Glutamatergic neuron (in vitro differentiated cells): ENCODE data around the gene ALDOC. TPM values are rescaled to one million over a fixed set of nuclear protein-coding genes. Genes with fewer than 3 reads are reported as not detected.

ENCODE experiments used
- DNase-seq: peaks from one replicate; pipeline ENCODE4 v3.0.0; 2022
- H3K27ac Mint-ChIP-seq: one replicate; pipeline ENCODE4 v1.8.0; 2020; ENCODE audit warnings: mild to moderate bottlenecking, mixed read lengths, inconsistent platforms; ENCODE audit not compliant: unreplicated experiment
- H3K27me3 Mint-ChIP-seq: one replicate; pipeline ENCODE4 v1.8.0; 2020; ENCODE audit warnings: mild to moderate bottlenecking, moderate library complexity, mixed read lengths, inconsistent platforms; ENCODE audit not compliant: unreplicated experiment
- H3K36me3 Mint-ChIP-seq: one replicate; pipeline ENCODE4 v1.8.0; 2020; ENCODE audit warnings: mild to moderate bottlenecking, mixed read lengths, inconsistent platforms; ENCODE audit not compliant: unreplicated experiment
- H3K4me1 Mint-ChIP-seq: one replicate; pipeline ENCODE4 v1.8.0; 2020; ENCODE audit warnings: mild to moderate bottlenecking, low read depth, mixed read lengths, inconsistent platforms; ENCODE audit not compliant: unreplicated experiment
- H3K4me3 Mint-ChIP-seq: one replicate; pipeline ENCODE4 v1.8.0; 2020; ENCODE audit warnings: mild to moderate bottlenecking, mixed read lengths, inconsistent platforms; ENCODE audit not compliant: unreplicated experiment
- H3K9me3 Mint-ChIP-seq: one replicate; pipeline ENCODE4 v1.8.0; 2020; ENCODE audit warnings: mild to moderate bottlenecking, moderate library complexity, mixed read lengths, inconsistent platforms; ENCODE audit not compliant: unreplicated experiment
- CTCF ChIP-seq: fragments of 200-600 bp; sonication (generic); IDR thresholded peaks from one replicate; pipeline ENCODE4 v1.5.0; 2021; ENCODE audit not compliant: partially characterized antibody, unreplicated experiment
- total RNA-seq: library from RNA; stranded (reverse); fragmentation: NEBNext Ultra II Directional; extraction: Animal tissue kit (Norgen Biotek cat#: 25700); gene quantifications from one replicate; pipeline ENCODE4 v1.2.1, GENCODE V29; 2021; ENCODE audit not compliant: unreplicated experiment

The ALDOC gene
- total RNA-seq, 1 donor from 2014 or later, result 50.9 TPM

DNA sequence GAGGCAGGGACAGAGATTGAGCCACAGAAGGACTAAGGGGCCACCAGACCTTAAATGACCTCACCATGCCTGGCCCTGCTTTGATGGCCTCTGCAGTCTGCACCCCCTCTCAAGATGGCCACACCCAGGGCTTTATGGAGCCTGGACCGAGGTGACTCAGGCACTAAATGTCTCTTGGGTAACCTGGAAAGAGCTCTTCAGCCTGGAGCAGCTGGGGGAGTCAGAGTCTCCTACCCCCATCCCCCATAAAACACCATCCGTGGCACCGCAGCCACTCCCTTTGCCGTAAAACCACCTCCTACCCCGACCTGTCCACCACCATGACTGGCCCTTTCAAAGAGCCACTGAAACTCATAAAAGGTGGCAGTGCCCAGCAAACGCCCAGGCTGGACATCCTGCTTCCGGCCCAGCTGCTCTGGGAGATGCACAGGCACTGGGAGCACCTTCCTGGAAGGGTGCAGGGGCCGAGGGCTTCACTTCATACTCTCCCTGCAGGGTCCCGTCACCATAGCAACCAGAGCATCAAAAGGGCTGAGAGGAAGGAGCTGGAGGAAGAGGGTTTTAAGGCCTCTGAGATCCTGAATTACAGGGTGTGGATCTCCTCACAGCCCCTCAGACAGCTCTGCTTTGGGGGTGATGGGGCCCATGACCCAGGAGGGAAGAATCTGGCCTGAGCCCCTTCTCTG is 48.2 kb downstream of the ALDOC start:
- Mint-ChIP-seq H3K27me3 (peaks cover 3% of the 10 kb centered on the region), H3K4me3 (no peak overlapping the region), H3K9me3 (peaks cover 6% of the 10 kb centered on the region), H3K36me3 (no peaks in the 10 kb centered on the region), H3K4me1 (peaks cover 19% of the 10 kb centered on the region), H3K27ac (no peak overlapping the region)
- no peak for DNase-seq
- no peak for TF ChIP-seq CTCF

DNA sequence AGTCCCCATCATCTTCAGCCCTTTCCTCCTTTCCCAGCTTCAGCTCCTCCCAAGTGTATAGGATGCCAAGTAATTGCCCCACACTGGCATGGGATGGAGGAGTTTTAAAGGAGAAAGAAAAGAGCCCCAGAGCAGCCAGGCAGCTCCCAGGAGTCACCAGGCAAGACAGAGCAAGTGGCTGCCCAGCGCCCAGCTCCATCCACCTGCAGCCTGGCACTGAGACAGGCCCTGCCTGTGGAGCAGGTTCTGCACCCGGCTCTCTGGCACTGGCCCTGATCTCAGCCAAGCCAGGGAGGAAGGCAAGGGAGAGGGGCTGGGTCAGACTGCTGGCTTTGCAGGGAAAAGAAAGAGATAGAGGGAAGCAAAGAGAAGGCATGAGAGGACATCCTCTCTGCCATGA is 48.8 kb downstream of the ALDOC start:
- no peak for DNase-seq

DNA sequence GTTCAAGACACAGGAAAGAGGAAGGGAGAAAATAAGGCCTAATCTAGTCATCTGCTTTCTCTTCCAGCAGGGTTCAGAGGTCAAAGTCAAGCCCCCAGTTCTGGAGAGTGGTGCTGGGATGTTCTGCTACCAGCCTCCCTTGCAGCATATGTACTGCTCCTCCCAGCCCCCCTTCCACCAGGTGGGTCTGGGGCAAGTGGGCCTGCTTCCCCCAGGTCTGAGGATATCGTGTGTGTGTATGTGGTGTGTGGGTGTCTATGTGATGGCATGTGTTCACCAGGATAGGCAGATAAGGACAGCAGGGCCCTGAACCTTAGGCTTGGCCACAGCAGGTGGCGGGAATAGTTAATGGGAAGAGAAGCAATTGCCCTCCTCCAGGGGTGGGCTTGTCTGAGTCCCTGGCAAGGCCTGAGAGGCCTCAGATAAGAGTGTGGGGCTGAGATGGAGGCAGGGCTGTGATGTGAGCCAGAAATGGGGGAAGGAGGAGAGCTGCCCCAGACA is 49.5 kb downstream of the ALDOC start:
- Mint-ChIP-seq H3K27me3 (peaks cover 4% of the 10 kb centered on the region), H3K4me1 (peaks cover 19% of the 10 kb centered on the region), H3K9me3 (peaks cover 6% of the 10 kb centered on the region), H3K36me3 (no peaks in the 10 kb centered on the region), H3K27ac (no peak overlapping the region), H3K4me3 (no peak overlapping the region)
- TF ChIP-seq CTCF, result no peak
- DNase-seq, result no peak

More for the DNA sequence above, 48.8 kb downstream of the ALDOC start:
- peaks cover 6% of the 10 kb centered on the region for H3K9me3 Mint-ChIP-seq
- H3K27me3 Mint-ChIP-seq, result peaks cover 4% of the 10 kb centered on the region
- no peak overlapping the region for H3K27ac Mint-ChIP-seq
- H3K36me3 Mint-ChIP-seq, result no peaks in the 10 kb centered on the region
- H3K4me3 Mint-ChIP-seq, result no peak overlapping the region
- peaks cover 19% of the 10 kb centered on the region for H3K4me1 Mint-ChIP-seq
- TF ChIP-seq CTCF, result no peak

- H3K27ac Mint-ChIP-seq, result peak overlapping the region; percentile 62
- H3K4me3 Mint-ChIP-seq, result no peak overlapping the region
- peaks cover 19% of the 10 kb centered on the region for H3K4me1 Mint-ChIP-seq
- peaks cover 4% of the 10 kb centered on the region for H3K27me3 Mint-ChIP-seq
- H3K9me3 Mint-ChIP-seq, result peaks cover 6% of the 10 kb centered on the region
- no peaks in the 10 kb centered on the region for H3K36me3 Mint-ChIP-seq
- no peak for TF ChIP-seq CTCF
- no peak for DNase-seq
Measured at GRCh38 chr17:28526381-28526780, 50.3 kb downstream of the ALDOC start.
